ENCODE results near the gene SPANXA1.
"Not testable (repeated sequence)": the region's sequence is repeated elsewhere in the genome, so short reads cannot be mapped to it uniquely, and the experiment has no call there.

SPANXA1 gene, protein sequence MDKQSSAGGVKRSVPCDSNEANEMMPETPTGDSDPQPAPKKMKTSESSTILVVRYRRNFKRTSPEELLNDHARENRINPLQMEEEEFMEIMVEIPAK

DNA sequence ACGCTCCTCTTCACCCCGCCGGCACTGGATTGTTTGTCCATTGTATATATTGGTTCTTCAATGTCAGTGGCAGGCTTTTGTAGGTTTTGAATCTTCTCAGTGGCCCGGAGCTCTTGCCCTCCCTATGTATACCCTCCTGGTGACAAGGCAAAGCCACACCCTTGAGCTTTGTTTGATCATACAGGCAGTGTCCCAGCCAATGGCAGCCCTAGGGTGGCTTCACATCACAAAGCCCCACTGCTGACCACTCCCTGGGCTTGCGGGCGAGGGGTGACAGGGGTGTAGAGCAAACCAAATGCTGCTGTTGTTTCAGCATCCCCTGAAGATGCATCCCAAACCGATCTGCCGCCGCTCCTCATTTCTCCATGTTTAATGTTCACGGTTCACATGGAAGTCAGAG is at the start of gene SPANXA1:
Gene SPANXA1 (minus strand): TSS at position 101 of the 400 bp plus-strand sequence. CDS start 60 bp downstream, at position 41.
- not testable (repeated sequence) for DNase-seq

DNA sequence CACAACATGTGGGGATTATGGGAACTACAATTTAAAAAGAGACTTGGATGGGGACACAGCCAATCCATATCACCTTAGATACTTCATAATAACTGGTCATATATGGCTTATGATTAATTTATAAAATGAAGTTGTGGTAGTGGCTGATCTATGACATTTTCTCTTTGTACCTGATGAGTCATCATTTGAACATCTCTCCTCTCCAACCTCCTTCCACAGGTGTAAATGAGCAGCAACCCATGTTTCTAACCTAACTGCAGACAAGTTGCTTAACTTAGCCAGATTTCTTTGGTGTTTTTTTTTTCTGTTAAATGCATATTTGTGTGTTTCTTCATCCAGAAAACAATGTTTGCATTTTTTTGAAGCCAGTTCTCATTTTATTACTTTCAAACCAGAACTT is 47.6 kb upstream of the SPANXA1 start:
- DNase-seq = no peak

- DNase-seq = no peak
Measured at GRCh38 chrX:141619336-141619735, 34.8 kb upstream of the SPANXA1 start.

GRCh38 chrX:141609111-141609510 is 24.6 kb upstream of the SPANXA1 start:
- no peak for DNase-seq

- DNase-seq = not testable (repeated sequence)
Measured at GRCh38 chrX:141589408-141589807, 4.9 kb upstream of the SPANXA1 start, which contains the start of gene SPANXA2. Gene SPANXA2 (plus strand): TSS chrX:141589708. CDS start chrX:141589768, 60 bp downstream.

- DNase-seq = not testable (repeated sequence)
Measured at GRCh38 chrX:141542551-141542950, 42.0 kb downstream of the SPANXA1 start.
